Endothelial cell of umbilical vein (primary cell): Measurements from ENCODE around the gene KRT83. TPM values are rescaled to one million over a fixed set of nuclear protein-coding genes. Genes with fewer than 3 reads are reported as not detected.

Experiments used
- BruUV-seq: library from RNA; stranded (reverse); fragments of 400-500 nt; replicated peaks from 2 replicates; lab custom pipeline; 2021; lab: Mats Ljungman, UMichigan
- CTCF ChIA-PET: fragments of 300-600, 350-600 bp; sonication (Branson Sonifier 250); formaldehyde crosslinking; loops from one replicate; lab custom pipeline; 2021; ENCODE audit warnings: antibody characterized with exemption, inconsistent platforms; lab: Charles Lee
- POLR2A ChIA-PET: fragments of 300-600, 350-600 bp; sonication (Branson Sonifier 250); formaldehyde crosslinking; loops from one replicate; lab custom pipeline; 2021; ENCODE audit warnings: antibody characterized with exemption, inconsistent platforms; lab: Charles Lee
- DNase-seq: peaks from one replicate; pipeline ENCODE4 v3.0.0-alpha.2; 2011; ENCODE audit warnings: low read depth, low spot score
- FAIRE-seq: peaks from 2 replicates; lab custom pipeline; 2011; peaks lifted over from hg19 to GRCh38; lab: Jason Lieb, UNC
- H2AFZ ChIP-seq: 2 replicates; pipeline ENCODE4 v1.6.0; 2012; ENCODE audit warnings: low read depth, low read length, control low read depth, inconsistent platforms
- H3K27ac ChIP-seq: 2 replicates; pipeline ENCODE4 v1.5.1; 2011; ENCODE audit warnings: low read depth, mild to moderate bottlenecking, control low read depth, low read length, moderate library complexity; ENCODE audit not compliant: insufficient read depth
- H3K27me3 ChIP-seq, 2 experiments: 2 replicates each; pipeline versions ENCODE4 v1.6.0 to v1.6.1; 2011; ENCODE audit warnings: low read length in 2 of 2, mixed read lengths in 1 of 2; ENCODE audit not compliant: control insufficient read depth in 2 of 2, insufficient read depth in 2 of 2
- H3K36me3 ChIP-seq, 2 experiments: 2 replicates in 1 of 2; 3 replicates in 1 of 2; pipeline ENCODE4 v1.5.1; 2011; ENCODE audit warnings: low read length in 2 of 2, mild to moderate bottlenecking in 1 of 2, moderate library complexity in 1 of 2; ENCODE audit not compliant: control insufficient read depth in 2 of 2, insufficient read depth in 2 of 2; ENCODE audit errors: extremely low read depth in 1 of 2
- H3K4me1 ChIP-seq: 3 replicates; pipeline ENCODE4 v1.5.1; 2011; ENCODE audit warnings: mild to moderate bottlenecking, low read length; ENCODE audit not compliant: control insufficient read depth, insufficient read depth; ENCODE audit errors: extremely low read depth
- H3K4me2 ChIP-seq: 2 replicates; pipeline ENCODE4 v1.6.1; 2011; ENCODE audit warnings: low read length, control low read depth, mixed read lengths; ENCODE audit not compliant: insufficient read depth
- H3K4me3 ChIP-seq, 3 experiments: fragments of 200-600 bp in 1 of 3; sonication (generic), shearing (Covaris generic) in 1 of 3; replicated peaks in 1 of 3; 2 replicates each; pipeline ENCODE4 v1.5.1; 2011 to 2016; ENCODE audit warnings: control low read depth in 3 of 3, low read length in 3 of 3, mild to moderate bottlenecking in 2 of 3, inconsistent platforms in 1 of 3, low read depth in 1 of 3, moderate library complexity in 1 of 3; ENCODE audit not compliant: insufficient read depth in 1 of 3
- H3K79me2 ChIP-seq: 2 replicates; pipeline ENCODE4 v1.6.0; 2012; ENCODE audit warnings: low read length, inconsistent platforms; ENCODE audit not compliant: control insufficient read depth, insufficient read depth
- H3K9ac ChIP-seq: replicated peaks from 2 replicates; pipeline ENCODE3; 2011; ENCODE audit warnings: low read length, control low read depth; ENCODE audit not compliant: insufficient read depth; ENCODE audit errors: extremely low read depth
- H3K9me1 ChIP-seq: replicated peaks from 3 replicates; pipeline ENCODE4 v1.6.0; 2011; ENCODE audit warnings: mild to moderate bottlenecking, low read length; ENCODE audit not compliant: control insufficient read depth, insufficient read depth; ENCODE audit errors: extremely low read depth
- H3K9me3 ChIP-seq: replicated peaks from 2 replicates; pipeline ENCODE4 v1.5.1; 2012; ENCODE audit warnings: low read length, inconsistent platforms; ENCODE audit not compliant: control insufficient read depth, insufficient read depth
- H4K20me1 ChIP-seq: replicated peaks from 2 replicates; pipeline ENCODE3; 2011; ENCODE audit warnings: mild to moderate bottlenecking, low read length; ENCODE audit not compliant: control insufficient read depth, insufficient read depth; ENCODE audit errors: extremely low read depth
- CTCF ChIP-seq, 2 donors: IDR thresholded peaks; 1 replicate in 1 of 2; 2 replicates in 1 of 2; pipeline ENCODE4 v1.5.1; 2011; ENCODE audit warnings: low read length in 2 of 2, mild to moderate bottlenecking in 2 of 2, moderate library complexity in 2 of 2, control low read depth in 1 of 2, inconsistent platforms in 1 of 2, low read depth in 1 of 2; ENCODE audit not compliant: insufficient read depth in 1 of 2; ENCODE audit errors: extremely low read depth in 1 of 2
- EZH2 ChIP-seq: IDR thresholded peaks from 2 replicates; pipeline ENCODE4 v1.6.1; 2012; ENCODE audit warnings: borderline replicate concordance, low read depth, mild to moderate bottlenecking, moderate library complexity, low read length, inconsistent platforms; ENCODE audit not compliant: severe bottlenecking
- FOS ChIP-seq: IDR thresholded peaks from 2 replicates; pipeline ENCODE4 v1.6.1; 2011; ENCODE audit warnings: mild to moderate bottlenecking, low read length, moderate library complexity, borderline replicate concordance; ENCODE audit not compliant: insufficient read depth
- GATA2 ChIP-seq: IDR thresholded peaks from 2 replicates; pipeline ENCODE4 v1.7.0; 2011; ENCODE audit warnings: low read depth, mild to moderate bottlenecking, moderate library complexity, mixed read lengths, low read length; ENCODE audit not compliant: insufficient read length, insufficient read depth
- JUN ChIP-seq: IDR thresholded peaks from 2 replicates; pipeline ENCODE4 v1.6.1; 2011; ENCODE audit warnings: borderline replicate concordance, low read depth; ENCODE audit not compliant: insufficient read length, insufficient read depth
- MAX ChIP-seq: IDR thresholded peaks from 2 replicates; pipeline ENCODE4 v1.6.1; 2011; ENCODE audit not compliant: insufficient read depth, insufficient read length
- MYC ChIP-seq: IDR thresholded peaks from one replicate; pipeline ENCODE4 v1.6.1; 2011; ENCODE audit warnings: mild to moderate bottlenecking, low read depth, low read length
- POLR2A ChIP-seq: IDR thresholded peaks from 2 replicates; pipeline ENCODE4 v1.6.1; 2012; ENCODE audit warnings: low read depth, mild to moderate bottlenecking, control low read depth, low read length
- POLR2AphosphoS5 ChIP-seq: IDR thresholded peaks from 2 replicates; pipeline ENCODE4 v1.6.1; 2012; ENCODE audit warnings: low read depth, mild to moderate bottlenecking, control low read depth, low read length, moderate library complexity; ENCODE audit not compliant: insufficient read depth
- dilution Hi-C: fragments of 300-500 bp; cut with MboI; formaldehyde crosslinking; loops from one replicate; pipeline ENCODE4 v1.15.0; 2019; ENCODE audit warnings: low sequenced_read_pairs; ENCODE audit not compliant: extremely low pct_ligation_motif_present
- intact Hi-C: fragments of 100-400 bp; cut with micrococcal nuclease; formaldehyde crosslinking; loops from one replicate; pipeline ENCODE4 v1.10.0; 2022
- polyA plus RNA-seq, 4 experiments: library from polyadenylated mRNA; depleted of rRNA in 3 of 4; stranded (reverse) in 3 of 4; unstranded in 1 of 4; fragments of >200 nt; gene quantifications; 2 replicates each; pipeline versions ENCODE4 v1.2.1 to v1.2.3, GENCODE V29; 2011 to 2012; ENCODE audit warnings: missing spikeins in 1 of 4
- total RNA-seq: library from RNA; stranded (reverse); gene quantifications from 2 replicates; pipeline ENCODE4 v1.2.3, GENCODE V29; 2021

The KRT83 gene
- total and polyA plus RNA-seq, 2 donors (not counting 3 experiments of a cell fraction or from before 2014, with no cell fraction given) = not detected

- H2AFZ ChIP-seq = no peak overlapping the region
- no peaks in the 10 kb centered on the region for H3K9me1 ChIP-seq
- BruUV-seq = no TSS peak
- no peak overlapping the region for H3K4me3 ChIP-seq
- CTCF ChIA-PET = interaction anchor here (0.9 to 1.5 kb wide), 3 partner anchors 14 to 54 kb away, joined by 3 to 5 read pairs (median 3); no protein-coding TSS in a partner anchor
- TF ChIP-seq EZH2 = no peak
- TF ChIP-seq GATA2 = no peak
- no peak for TF ChIP-seq POLR2AphosphoS5
- TF ChIP-seq POLR2A = no peak
- DNase-seq (no peak), FAIRE-seq (no peak)
- no peaks in the 10 kb centered on the region for H3K36me3 ChIP-seq
- no peak overlapping the region for H3K4me2 ChIP-seq
- peaks cover 20 to 21% of the 10 kb centered on the region in 2 experiments for H3K27me3 ChIP-seq
- intact Hi-C loops (no loop called here), dilution Hi-C loops (no loop called here)
- no peaks in the 10 kb centered on the region for H3K9me3 ChIP-seq
- POLR2A ChIA-PET = no interaction called here
- no peaks in the 10 kb centered on the region for H4K20me1 ChIP-seq
- H3K27ac ChIP-seq = no peak overlapping the region
- H3K79me2 ChIP-seq = no peaks in the 10 kb centered on the region
- no peak overlapping the region for H3K9ac ChIP-seq
- no peaks in the 10 kb centered on the region for H3K4me1 ChIP-seq
Measured at GRCh38 chr12:52333321-52333720, 12.1 kb upstream of the KRT83 start.

- no TSS peak for BruUV-seq
- H3K4me2 ChIP-seq = no peak overlapping the region
- no peaks in the 10 kb centered on the region for H3K36me3 ChIP-seq
- H3K9me3 ChIP-seq = no peaks in the 10 kb centered on the region
- ChIA-PET CTCF (interaction anchor here (0.9 to 1.5 kb wide), 3 partner anchors 13 to 53 kb away, joined by 3 to 5 read pairs (median 3); no protein-coding TSS in a partner anchor), POLR2A (no interaction called here)
- no peak overlapping the region for H3K4me3 ChIP-seq
- no peak overlapping the region for H3K9ac ChIP-seq
- H2AFZ ChIP-seq = no peak overlapping the region
- FAIRE-seq (no peak), DNase-seq (no peak)
- H3K9me1 ChIP-seq = no peaks in the 10 kb centered on the region
- TF ChIP-seq EZH2 = no peak
- no peak for TF ChIP-seq JUN
- TF ChIP-seq MAX = no peak
- TF ChIP-seq FOS = no peak
- TF ChIP-seq POLR2AphosphoS5 = no peak
- no peak for TF ChIP-seq MYC
- no peak for TF ChIP-seq POLR2A
- TF ChIP-seq CTCF (IDR thresholded peaks at IDR 0.05; ENCODE audit: extremely low read depth in 1 of 2, insufficient read depth in 1 of 2, low read depth in 1 of 2, low read length in 2 of 2) = no peak
- no peak for TF ChIP-seq GATA2
- peaks cover 17 to 21% of the 10 kb centered on the region in 2 experiments for H3K27me3 ChIP-seq
- H4K20me1 ChIP-seq = no peaks in the 10 kb centered on the region
- intact Hi-C loops = loop anchor here (1.0 kb wide), 1 partner anchor 36 kb away; no protein-coding TSS in a partner anchor
- H3K27ac ChIP-seq = no peak overlapping the region
- dilution Hi-C loops = no loop called here
- H3K4me1 ChIP-seq = no peaks in the 10 kb centered on the region
- H3K79me2 ChIP-seq = no peaks in the 10 kb centered on the region
Measured at GRCh38 chr12:52332381-52332780, 11.2 kb upstream of the KRT83 start.
